NCI-H345 treated with DMSO at 0.1 percent for 48 hours (cell line): Measurements from ENCODE around the gene TLR1.
"Not testable (repeated sequence)": the region's sequence is repeated elsewhere in the genome, so short reads cannot be mapped to it uniquely, and the experiment has no call there.

Source experiments
- DNase-seq: peaks from one replicate; lab custom pipeline; 2025; ENCODE audit not compliant: unreplicated experiment; lab: John Stamatoyannopoulos, UW

TLR1 gene

GRCh38 chr4:38777925-38778324 lies 26.7 kb downstream of the TLR1 start:
- not testable (repeated sequence) for DNase-seq

GRCh38 chr4:38775326-38775725 lies 29.3 kb downstream of the TLR1 start:
- DNase-seq, result no peak

GRCh38 chr4:38774181-38774955 lies 30.2 kb downstream of the TLR1 start:
- DNase-seq, result no peak

- DNase-seq, result not testable (repeated sequence)
These were observed 34.3 kb downstream of the TLR1 start for GRCh38 chr4:38770281-38770680.

- no peak for DNase-seq
These were observed 34.7 kb downstream of the TLR1 start for GRCh38 chr4:38769857-38770256.

GRCh38 chr4:38769441-38769840 lies 35.1 kb downstream of the TLR1 start:
- DNase-seq, result no peak

GRCh38 chr4:38768968-38769394 lies 35.6 kb downstream of the TLR1 start:
- no peak for DNase-seq

- not testable (repeated sequence) for DNase-seq
These were observed 37.7 kb downstream of the TLR1 start for GRCh38 chr4:38766940-38767339.

GRCh38 chr4:38765382-38765781 lies 39.2 kb downstream of the TLR1 start:
- DNase-seq, result no peak

- DNase-seq, result no peak
These were observed 40.3 kb downstream of the TLR1 start for GRCh38 chr4:38764277-38764676.

- DNase-seq, result no peak
These were observed 42.0 kb downstream of the TLR1 start for GRCh38 chr4:38762560-38762959.

- DNase-seq, result no peak
These were observed 44.8 kb downstream of the TLR1 start for GRCh38 chr4:38759790-38760122.

GRCh38 chr4:38759113-38759789 lies 45.3 kb downstream of the TLR1 start:
- no peak for DNase-seq

- no peak for DNase-seq
These were observed 46.5 kb downstream of the TLR1 start for GRCh38 chr4:38757945-38758600.

- DNase-seq, result no peak
These were observed 51.4 kb downstream of the TLR1 start for GRCh38 chr4:38752941-38753806.

- DNase-seq, result no peak
These were observed 52.1 kb downstream of the TLR1 start for GRCh38 chr4:38752372-38752940.

- DNase-seq, result no peak
These were observed 53.1 kb downstream of the TLR1 start for GRCh38 chr4:38751341-38752010.

GRCh38 chr4:38749336-38749735 lies 55.3 kb downstream of the TLR1 start:
- no peak for DNase-seq

- DNase-seq, result no peak
These were observed 57.0 kb downstream of the TLR1 start for GRCh38 chr4:38747629-38748028.
